ENCODE measurements around the gene MAD2L1. TPM values are rescaled to one million over a fixed set of nuclear protein-coding genes. Genes with fewer than 3 reads are reported as not detected.
A peak's percentile ranks its signal among the peaks of the same experiment; 100 is the strongest.

The MAD2L1 gene
- total RNA-seq, 4 donors from 2014 or later, result 1.4 to 2.6 (median 1.7) TPM

DNA sequence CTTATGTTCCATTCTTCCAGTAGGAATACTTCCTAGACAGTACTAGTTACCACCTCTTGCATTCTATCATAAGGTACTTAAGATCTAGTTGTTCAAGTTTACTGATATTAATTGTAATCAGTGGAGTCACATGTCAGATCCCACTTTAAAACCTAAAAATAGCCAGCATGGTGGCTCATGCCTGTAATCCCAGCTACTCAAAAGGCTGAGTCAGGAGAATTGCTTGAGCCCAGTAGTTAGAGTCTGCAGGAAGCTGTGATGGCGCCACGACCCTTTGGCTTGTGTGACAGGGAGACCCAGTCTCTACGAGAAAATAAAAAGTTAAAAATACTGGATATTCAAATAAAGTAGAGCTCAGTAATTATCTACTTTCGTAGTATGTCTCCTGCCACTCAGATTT, 57.7 kb downstream of the MAD2L1 start:
- H3K4me1 ChIP-seq, result peaks cover 0 to 16% (median 3%) of the 10 kb centered on the region in 3 donors
- no peaks in the 10 kb centered on the region for H3K36me3 ChIP-seq
- no peak for TF ChIP-seq EP300 (IDR thresholded peaks at IDR 0.05)
- no peak for TF ChIP-seq POLR2AphosphoS5 (IDR thresholded peaks at IDR 0.05)
- TF ChIP-seq, protein P1, sequence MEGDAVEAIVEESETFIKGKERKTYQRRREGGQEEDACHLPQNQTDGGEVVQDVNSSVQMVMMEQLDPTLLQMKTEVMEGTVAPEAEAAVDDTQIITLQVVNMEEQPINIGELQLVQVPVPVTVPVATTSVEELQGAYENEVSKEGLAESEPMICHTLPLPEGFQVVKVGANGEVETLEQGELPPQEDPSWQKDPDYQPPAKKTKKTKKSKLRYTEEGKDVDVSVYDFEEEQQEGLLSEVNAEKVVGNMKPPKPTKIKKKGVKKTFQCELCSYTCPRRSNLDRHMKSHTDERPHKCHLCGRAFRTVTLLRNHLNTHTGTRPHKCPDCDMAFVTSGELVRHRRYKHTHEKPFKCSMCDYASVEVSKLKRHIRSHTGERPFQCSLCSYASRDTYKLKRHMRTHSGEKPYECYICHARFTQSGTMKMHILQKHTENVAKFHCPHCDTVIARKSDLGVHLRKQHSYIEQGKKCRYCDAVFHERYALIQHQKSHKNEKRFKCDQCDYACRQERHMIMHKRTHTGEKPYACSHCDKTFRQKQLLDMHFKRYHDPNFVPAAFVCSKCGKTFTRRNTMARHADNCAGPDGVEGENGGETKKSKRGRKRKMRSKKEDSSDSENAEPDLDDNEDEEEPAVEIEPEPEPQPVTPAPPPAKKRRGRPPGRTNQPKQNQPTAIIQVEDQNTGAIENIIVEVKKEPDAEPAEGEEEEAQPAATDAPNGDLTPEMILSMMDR (IDR thresholded peaks at IDR 0.05), result no peak
- TF ChIP-seq POLR2A (IDR thresholded peaks at IDR 0.05), result no peak
- no peak overlapping the region for H3K4me3 ChIP-seq
- no peaks in the 10 kb centered on the region for H3K9me3 ChIP-seq
- no peaks in the 10 kb centered on the region for H3K27me3 ChIP-seq
- H3K27ac ChIP-seq, result no peak overlapping the region
- ATAC-seq, result no peak
- WGBS, 2 donors (ENCODE audit: low coverage in 1 of 2), result 98% methylated on average over 4 of the region's 4 CpGs

DNA sequence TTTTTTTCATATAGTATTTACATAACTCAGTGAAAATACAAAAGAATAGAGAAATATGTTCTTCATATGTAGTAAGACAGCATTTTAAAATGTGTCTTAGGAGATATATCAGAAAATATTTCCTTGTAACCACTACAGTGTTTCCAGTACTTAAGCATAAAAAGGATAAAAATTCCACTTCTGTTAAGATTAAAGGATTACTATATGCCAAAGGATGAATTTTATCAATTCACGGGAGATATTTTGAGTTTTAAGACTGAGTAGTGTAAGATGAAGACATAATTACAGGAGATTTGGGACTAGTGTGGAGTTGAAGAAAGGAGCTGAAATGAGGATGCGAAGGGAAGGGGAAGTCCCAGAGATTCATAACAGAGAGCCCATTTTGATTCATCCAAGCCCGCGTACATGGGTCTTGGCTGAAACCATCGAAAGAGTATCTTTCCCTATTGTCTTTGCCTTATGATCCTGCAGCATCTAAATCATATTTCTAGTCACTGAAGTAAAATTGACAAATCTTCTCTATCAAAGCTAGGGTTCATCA, 58.7 kb downstream of the MAD2L1 start:
- no peaks in the 10 kb centered on the region for H3K27me3 ChIP-seq
- ATAC-seq, result no peak
- H3K9me3 ChIP-seq, result no peaks in the 10 kb centered on the region
- no peak overlapping the region for H3K4me3 ChIP-seq
- peaks cover 0 to 16% (median 3%) of the 10 kb centered on the region in 3 donors for H3K4me1 ChIP-seq
- TF ChIP-seq POLR2A (IDR thresholded peaks at IDR 0.05) (no peak), POLR2AphosphoS5 (IDR thresholded peaks at IDR 0.05) (no peak), EP300 (IDR thresholded peaks at IDR 0.05) (no peak)
- TF ChIP-seq, protein P1 (IDR thresholded peaks at IDR 0.05), result no peak
- WGBS, 2 donors (ENCODE audit: low coverage in 1 of 2), result 75 to 76% methylated on average over 5 of the region's 5 CpGs
- no peaks in the 10 kb centered on the region for H3K36me3 ChIP-seq
- H3K27ac ChIP-seq, result no peak overlapping the region

DNA sequence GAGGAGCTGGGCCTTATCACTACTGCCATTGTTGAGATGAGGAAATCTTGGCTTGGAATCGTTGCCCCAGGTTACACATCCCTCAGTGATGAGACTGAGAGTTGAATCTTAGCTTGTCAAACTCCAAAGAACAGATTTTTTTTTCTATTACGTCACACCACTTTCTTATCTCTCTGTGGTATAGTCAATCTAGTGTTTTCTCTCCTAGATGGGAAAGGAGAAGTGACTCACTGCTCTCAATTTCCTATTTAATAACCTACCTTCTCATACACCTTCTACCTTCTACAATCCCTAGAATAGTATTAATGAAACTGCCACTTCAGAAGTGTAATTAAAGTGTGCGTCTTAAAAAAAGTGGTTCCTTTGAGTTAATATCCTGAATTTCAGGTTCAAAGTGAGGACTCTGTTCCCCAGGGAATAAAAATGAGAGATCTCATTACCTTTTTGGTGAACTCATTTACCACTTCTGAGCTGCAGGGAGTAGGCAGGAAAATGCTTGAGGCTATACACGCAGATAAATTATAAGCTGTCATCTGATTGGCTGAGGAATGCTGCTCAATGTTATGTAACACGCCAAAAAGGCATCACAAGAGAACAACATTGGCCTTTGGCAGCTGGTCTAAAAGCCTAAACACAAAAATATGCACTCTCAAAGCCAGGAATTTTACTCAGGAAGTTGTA, 59.3 kb downstream of the MAD2L1 start:
- ATAC-seq, result no peak
- Histone ChIP-seq H3K9me3 (no peaks in the 10 kb centered on the region), H3K27me3 (no peaks in the 10 kb centered on the region), H3K27ac (peak overlapping the region in 1 of 4 donors; percentile 11), H3K4me1 (peaks cover 0 to 16% (median 3%) of the 10 kb centered on the region in 3 donors), H3K36me3 (no peaks in the 10 kb centered on the region), H3K4me3 (no peak overlapping the region)
- no peak for TF ChIP-seq POLR2AphosphoS5 (IDR thresholded peaks at IDR 0.05)
- TF ChIP-seq, protein P1 (IDR thresholded peaks at IDR 0.05), result no peak
- no peak for TF ChIP-seq EP300 (IDR thresholded peaks at IDR 0.05)
- no peak for TF ChIP-seq POLR2A (IDR thresholded peaks at IDR 0.05)
- WGBS, 2 donors (ENCODE audit: low coverage in 1 of 2), result 26% methylated on average over 5 of the region's 5 CpGs

Data from gastroesophageal sphincter (tissue), 4 donors.